ENCODE data around the gene ARSD. TPM values are rescaled to one million over a fixed set of nuclear protein-coding genes. Genes with fewer than 3 reads are reported as not detected.

Gene ARSD
- total RNA-seq, 1 experiment from 2014 or later: 8.0 TPM

DNA sequence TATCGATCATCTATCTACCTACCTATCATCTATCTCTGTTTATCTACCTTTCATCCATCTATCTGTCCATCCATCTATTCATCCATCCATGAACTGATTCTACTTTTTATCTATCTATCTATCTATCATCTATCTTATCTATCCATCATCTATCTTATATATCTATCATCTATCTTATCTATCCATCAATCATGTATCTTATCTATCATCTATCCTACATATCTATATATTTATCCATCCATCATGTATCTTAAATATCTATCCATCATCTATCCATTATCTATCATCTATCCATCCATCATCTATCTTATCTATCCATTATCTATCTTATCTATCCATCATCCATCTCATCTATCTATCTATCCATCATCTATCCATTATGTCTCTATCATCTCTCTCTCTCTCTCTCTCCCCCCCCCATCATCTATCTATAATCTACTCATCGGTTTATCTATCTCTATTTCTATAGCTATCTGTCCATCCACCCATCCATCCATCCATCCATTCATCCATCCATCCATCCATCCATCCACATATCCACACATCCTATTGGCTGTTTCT is 20.9 kb downstream of the ARSD start (continued):
- TF ChIP-seq YY1 (IDR thresholded peaks at IDR 0.05; ENCODE audit: extremely low read depth, insufficient replicate concordance, low read depth, low read length) (no peak), POLR2A (IDR thresholded peaks at IDR 0.05; ENCODE audit: borderline replicate concordance, extremely low read depth, insufficient read depth, insufficient read length) (no peak), SRF (IDR thresholded peaks at IDR 0.05; ENCODE audit: low read depth) (no peak), CBX3 (IDR thresholded peaks at IDR 0.05; ENCODE audit: low read depth) (no peak), FOSL1 (IDR thresholded peaks at IDR 0.05; ENCODE audit: low read depth) (no peak)
- TF ChIP-seq, protein P1, sequence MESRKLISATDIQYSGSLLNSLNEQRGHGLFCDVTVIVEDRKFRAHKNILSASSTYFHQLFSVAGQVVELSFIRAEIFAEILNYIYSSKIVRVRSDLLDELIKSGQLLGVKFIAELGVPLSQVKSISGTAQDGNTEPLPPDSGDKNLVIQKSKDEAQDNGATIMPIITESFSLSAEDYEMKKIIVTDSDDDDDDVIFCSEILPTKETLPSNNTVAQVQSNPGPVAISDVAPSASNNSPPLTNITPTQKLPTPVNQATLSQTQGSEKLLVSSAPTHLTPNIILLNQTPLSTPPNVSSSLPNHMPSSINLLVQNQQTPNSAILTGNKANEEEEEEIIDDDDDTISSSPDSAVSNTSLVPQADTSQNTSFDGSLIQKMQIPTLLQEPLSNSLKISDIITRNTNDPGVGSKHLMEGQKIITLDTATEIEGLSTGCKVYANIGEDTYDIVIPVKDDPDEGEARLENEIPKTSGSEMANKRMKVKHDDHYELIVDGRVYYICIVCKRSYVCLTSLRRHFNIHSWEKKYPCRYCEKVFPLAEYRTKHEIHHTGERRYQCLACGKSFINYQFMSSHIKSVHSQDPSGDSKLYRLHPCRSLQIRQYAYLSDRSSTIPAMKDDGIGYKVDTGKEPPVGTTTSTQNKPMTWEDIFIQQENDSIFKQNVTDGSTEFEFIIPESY (IDR thresholded peaks at IDR 0.05; ENCODE audit: extremely low read depth, insufficient replicate concordance, low read length): no peak

DNA sequence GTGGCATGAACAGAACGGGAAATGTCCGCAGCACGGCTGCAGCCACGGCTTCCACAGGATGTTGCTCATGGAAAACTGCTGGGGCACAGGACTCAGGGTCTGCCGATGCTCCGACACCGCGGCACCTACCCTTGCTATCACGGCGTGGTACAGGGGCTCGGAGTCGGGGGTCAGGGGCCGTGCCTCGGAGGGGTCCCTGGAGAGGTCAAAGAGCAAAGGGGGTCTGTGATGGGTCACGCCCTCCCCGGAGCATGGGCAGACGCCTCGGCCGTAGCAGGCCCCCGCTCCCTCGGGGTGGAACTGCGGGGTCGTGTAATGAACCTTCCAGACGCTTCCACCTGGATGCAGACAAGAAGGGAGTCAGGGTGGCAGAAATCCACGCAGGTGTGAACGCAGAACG is 21.8 kb downstream of the ARSD start:
- Histone ChIP-seq H3K4me3 (replicated peaks in 1 of 2; ENCODE audit: low read depth in 1 of 2, low read length in 2 of 2) (no peak overlapping the region), H4K20me1 (ENCODE audit: insufficient read depth) (no peaks in the 10 kb centered on the region), H3K36me3 (ENCODE audit: control insufficient read depth in 1 of 2, insufficient read depth in 2 of 2, low read length in 2 of 2) (no peaks in the 10 kb centered on the region), H3K79me2 (ENCODE audit: insufficient read depth, low read length) (no peaks in the 10 kb centered on the region), H3K27me3 (ENCODE audit: insufficient read depth, low read length) (no peaks in the 10 kb centered on the region), H3K9me2 (ENCODE audit: insufficient read depth) (no peaks in the 10 kb centered on the region), H3K9me3 (ENCODE audit: control insufficient read depth in 1 of 2, insufficient read depth in 1 of 2, low read depth in 1 of 2, low read length in 2 of 2) (no peaks in the 10 kb centered on the region), H3K27ac (ENCODE audit: low read depth, low read length) (no peak overlapping the region), H3K9ac (ENCODE audit: low read length) (no peak overlapping the region), H3K4me1 (ENCODE audit: control insufficient read depth in 1 of 2, insufficient read depth in 2 of 2, low read length in 2 of 2) (no peaks in the 10 kb centered on the region), H2AFZ (ENCODE audit: low read depth, low read length, poor library complexity, severe bottlenecking) (no peak overlapping the region), H3K4me2 (ENCODE audit: low read length) (no peak overlapping the region)
- no peak for DNase-seq (ENCODE audit: low read depth, low spot score)
- POLR2A ChIA-PET: no interaction called here
- RAD21 ChIA-PET (ENCODE audit: low non-redundant PET in 1 of 2, low total read pairs in 2 of 2, uncharacterized antibody in 2 of 2, unreplicated experiment in 2 of 2): no interaction called here
- intact Hi-C loops (cut with micrococcal nuclease): no loop called here
- ATAC-seq: no peak
- CTCF ChIA-PET: no interaction called here
- TF ChIP-seq ZNF274 (IDR thresholded peaks at IDR 0.05; ENCODE audit: low read depth, low read length) (no peak), EZH2 (IDR thresholded peaks at IDR 0.05) (no peak), FOSL1 (IDR thresholded peaks at IDR 0.05; ENCODE audit: low read depth) (no peak), POLR2AphosphoS5 (IDR thresholded peaks at IDR 0.05; ENCODE audit: low read depth, low read length) (no peak), ZFX (IDR thresholded peaks at IDR 0.05) (no peak), TCF7L2 (IDR thresholded peaks at IDR 0.05; ENCODE audit: borderline replicate concordance, extremely low read depth, insufficient read depth, insufficient read length) (no peak), CTCF (IDR thresholded peaks at IDR 0.05 in 2 of 3, conservative IDR thresholded peaks at IDR 0.05 in 1 of 3; ENCODE audit: borderline replicate concordance in 1 of 3, insufficient read depth in 1 of 3, low read depth in 2 of 3, low read length in 2 of 3) (no peak), CEBPB (IDR thresholded peaks at IDR 0.05; ENCODE audit: low read depth) (no peak), EZH2phosphoT487 (IDR thresholded peaks at IDR 0.05; ENCODE audit: borderline replicate concordance) (no peak), POLR2A (IDR thresholded peaks at IDR 0.05; ENCODE audit: borderline replicate concordance, extremely low read depth, insufficient read depth, insufficient read length) (no peak), RAD21 (IDR thresholded peaks at IDR 0.05; ENCODE audit: low read depth) (no peak)
- TF ChIP-seq, protein P2, sequence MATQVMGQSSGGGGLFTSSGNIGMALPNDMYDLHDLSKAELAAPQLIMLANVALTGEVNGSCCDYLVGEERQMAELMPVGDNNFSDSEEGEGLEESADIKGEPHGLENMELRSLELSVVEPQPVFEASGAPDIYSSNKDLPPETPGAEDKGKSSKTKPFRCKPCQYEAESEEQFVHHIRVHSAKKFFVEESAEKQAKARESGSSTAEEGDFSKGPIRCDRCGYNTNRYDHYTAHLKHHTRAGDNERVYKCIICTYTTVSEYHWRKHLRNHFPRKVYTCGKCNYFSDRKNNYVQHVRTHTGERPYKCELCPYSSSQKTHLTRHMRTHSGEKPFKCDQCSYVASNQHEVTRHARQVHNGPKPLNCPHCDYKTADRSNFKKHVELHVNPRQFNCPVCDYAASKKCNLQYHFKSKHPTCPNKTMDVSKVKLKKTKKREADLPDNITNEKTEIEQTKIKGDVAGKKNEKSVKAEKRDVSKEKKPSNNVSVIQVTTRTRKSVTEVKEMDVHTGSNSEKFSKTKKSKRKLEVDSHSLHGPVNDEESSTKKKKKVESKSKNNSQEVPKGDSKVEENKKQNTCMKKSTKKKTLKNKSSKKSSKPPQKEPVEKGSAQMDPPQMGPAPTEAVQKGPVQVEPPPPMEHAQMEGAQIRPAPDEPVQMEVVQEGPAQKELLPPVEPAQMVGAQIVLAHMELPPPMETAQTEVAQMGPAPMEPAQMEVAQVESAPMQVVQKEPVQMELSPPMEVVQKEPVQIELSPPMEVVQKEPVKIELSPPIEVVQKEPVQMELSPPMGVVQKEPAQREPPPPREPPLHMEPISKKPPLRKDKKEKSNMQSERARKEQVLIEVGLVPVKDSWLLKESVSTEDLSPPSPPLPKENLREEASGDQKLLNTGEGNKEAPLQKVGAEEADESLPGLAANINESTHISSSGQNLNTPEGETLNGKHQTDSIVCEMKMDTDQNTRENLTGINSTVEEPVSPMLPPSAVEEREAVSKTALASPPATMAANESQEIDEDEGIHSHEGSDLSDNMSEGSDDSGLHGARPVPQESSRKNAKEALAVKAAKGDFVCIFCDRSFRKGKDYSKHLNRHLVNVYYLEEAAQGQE (IDR thresholded peaks at IDR 0.05; ENCODE audit: low read depth): no peak
- BruUV-seq (replicated peaks): no TSS peak

All from HCT116 (cell line).